DMS53 treated with DMSO at 0.1 percent for 48 hours (cell line): Measurements from ENCODE around the gene SREK1.
"Not testable (repeated sequence)": the region's sequence is repeated elsewhere in the genome, so short reads cannot be mapped to it uniquely, and the experiment has no call there.

Experiments
- DNase-seq: peaks from one replicate; lab custom pipeline; 2025; ENCODE audit not compliant: unreplicated experiment; lab: John Stamatoyannopoulos, UW

The SREK1 gene, protein sequence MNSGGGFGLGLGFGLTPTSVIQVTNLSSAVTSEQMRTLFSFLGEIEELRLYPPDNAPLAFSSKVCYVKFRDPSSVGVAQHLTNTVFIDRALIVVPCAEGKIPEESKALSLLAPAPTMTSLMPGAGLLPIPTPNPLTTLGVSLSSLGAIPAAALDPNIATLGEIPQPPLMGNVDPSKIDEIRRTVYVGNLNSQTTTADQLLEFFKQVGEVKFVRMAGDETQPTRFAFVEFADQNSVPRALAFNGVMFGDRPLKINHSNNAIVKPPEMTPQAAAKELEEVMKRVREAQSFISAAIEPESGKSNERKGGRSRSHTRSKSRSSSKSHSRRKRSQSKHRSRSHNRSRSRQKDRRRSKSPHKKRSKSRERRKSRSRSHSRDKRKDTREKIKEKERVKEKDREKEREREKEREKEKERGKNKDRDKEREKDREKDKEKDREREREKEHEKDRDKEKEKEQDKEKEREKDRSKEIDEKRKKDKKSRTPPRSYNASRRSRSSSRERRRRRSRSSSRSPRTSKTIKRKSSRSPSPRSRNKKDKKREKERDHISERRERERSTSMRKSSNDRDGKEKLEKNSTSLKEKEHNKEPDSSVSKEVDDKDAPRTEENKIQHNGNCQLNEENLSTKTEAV

DNA sequence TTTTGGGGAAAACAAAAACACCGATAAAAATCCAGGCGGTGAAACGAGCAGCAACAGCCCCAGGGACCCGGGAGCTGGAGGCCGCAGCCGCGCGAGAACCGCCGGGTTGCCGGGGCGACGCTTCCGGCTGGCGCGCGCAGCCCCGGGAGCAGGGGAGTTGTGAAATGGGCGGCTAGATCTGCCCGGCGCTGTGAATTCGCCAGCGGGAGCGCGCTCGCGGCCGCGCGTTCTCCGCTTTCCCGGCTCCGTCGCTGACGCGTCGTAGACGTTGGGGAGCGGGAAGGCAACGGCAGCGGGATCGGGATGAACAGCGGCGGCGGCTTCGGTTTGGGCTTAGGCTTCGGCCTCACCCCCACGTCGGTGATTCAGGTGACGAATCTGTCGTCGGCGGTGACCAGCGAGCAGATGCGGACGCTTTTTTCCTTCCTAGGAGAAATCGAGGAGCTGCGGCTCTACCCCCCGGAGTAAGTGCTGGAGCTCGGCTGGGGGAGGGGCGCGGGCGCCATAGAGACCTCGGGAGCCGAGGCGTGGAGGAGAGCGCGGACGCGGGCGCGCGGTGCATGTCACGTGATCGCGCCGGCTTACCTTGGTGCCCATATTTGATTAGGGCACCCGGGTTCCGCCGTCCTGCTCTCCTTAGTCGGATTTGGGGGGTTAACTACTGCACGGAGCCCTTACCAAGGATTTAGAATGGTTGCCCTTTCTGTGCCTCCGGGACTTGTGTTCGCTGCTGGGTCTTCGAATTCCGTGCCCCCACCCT, at the start of gene SREK1:
TSS of gene SREK1 (plus strand) at position 227 of the 760 bp plus-strand sequence. CDS start at position 304, 77 bp downstream.
- peak; percentile 88 for DNase-seq

DNA sequence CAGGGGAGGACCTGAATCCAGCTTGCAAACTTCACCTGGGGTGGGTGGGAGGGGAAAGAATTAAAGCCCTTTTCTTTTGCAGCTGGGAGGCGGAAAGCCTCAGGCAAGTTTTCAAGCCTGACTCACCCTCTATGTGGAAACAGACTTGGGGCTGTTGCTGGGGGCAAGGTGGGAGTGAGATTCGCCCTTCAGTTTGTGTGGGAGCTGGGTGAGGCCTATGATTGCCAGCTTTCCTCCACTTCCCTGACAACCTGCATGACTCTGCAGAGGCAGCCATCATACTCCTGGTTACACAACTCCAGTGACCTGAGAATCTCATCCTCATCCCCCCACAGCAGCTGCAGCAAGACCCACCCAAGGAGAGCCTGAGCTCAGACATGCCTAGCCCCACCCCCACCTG, 43.2 kb upstream of the SREK1 start:
- DNase-seq = no peak

DNA sequence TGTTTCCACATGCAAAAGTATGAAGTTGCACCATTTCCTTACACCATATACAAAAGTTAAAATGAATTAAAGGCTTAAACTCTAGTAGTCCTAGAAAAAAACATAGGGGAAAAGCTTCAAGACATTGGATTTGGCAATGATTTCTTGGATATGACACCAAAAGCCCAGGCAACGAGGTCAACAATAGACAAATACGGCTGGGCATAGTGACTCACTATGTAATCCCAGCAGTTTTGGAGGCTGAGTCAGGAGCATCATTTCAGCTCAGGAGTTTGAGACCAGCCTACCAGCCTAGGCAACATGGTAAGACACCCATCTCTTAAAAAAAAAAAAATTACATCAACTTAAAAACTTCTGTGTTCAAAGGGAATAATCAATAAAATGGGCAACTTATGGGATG, 30.9 kb upstream of the SREK1 start:
- no peak for DNase-seq

DNA sequence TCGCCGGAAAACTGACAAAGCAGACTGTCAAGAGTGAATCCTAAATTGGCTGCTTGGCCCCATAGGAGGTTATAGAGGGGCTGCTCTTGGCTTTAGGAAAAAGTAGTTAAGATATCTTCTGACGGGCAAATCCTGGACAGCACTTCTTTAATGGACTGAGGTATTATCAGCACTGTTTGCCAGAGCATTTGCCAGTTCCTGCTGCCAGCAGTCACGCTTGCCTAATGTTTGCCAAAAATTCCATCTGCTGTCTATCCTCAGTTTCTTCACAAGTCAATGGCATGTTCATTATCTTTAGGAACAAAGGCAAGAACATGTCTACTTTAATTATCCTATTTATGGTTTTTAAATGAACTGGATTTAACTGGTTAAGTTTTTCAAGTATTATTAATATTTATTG, 25.8 kb upstream of the SREK1 start:
- DNase-seq = no peak

DNA sequence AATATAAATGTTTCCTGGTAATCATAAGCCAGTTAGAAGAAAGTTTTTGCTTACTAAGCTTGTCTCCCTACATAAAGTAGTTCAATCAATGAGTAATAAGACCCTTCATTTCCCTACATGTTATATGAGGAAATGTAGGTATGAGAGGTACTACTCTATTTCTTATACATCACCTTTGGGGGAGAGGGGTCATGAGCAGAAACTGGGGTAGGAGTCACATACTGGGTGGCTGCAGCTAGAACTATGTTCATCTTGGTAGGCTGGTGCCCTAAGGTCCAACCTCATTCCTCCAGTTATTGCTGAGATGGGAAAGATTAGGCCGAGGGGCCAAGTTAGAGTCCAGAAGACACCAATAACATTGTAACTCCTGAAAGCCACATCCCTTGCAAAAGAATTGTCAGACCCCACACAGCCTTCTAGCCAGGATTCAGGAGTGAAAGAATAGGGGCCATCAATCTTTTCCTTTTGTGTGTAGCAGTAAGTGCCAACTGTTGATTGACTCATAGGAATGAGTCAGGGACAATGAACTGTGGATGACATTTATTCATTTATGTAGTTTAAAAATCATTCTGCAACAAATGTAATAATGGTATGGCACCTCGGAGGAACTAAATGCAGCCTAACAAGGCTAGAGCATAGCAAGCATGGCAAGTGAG, 21.6 kb upstream of the SREK1 start:
- no peak for DNase-seq

DNA sequence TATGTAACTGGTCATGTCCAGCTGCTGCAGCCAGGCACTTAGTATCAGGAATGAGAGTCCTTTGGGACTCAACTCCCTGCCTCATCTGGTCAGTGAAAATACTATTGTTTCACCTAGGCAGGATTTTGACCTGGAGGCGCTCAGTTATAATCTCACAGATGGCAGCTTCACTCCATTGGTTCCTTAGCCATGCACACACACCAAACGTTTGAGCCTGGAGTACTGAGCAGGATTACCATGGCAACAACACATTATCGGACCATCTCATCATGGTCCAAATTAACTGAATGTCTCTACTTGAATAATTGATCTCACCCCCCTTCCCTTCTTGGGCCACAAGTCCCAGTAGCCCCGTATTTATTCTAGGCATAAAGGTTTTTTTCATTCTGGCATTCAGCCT, 15.0 kb upstream of the SREK1 start:
- no peak for DNase-seq

DNA sequence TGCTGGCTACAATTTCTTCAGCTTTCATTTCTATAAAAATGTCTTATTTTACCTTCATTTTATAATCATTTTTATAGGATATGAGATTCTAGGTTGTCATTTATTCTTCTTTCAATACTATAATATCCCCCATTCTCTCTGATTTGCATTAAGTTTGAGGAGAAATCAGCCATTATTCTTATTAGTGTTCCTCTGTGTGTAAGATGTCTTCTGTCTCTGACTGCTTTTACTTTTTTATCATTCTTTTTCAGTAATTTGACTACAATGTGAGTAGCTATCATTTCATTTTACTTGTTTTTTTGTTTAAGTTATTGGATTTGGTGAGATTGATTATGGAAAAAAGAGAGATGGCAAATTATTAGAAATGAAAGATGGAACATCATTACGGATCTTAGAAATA, 13.6 kb upstream of the SREK1 start:
- DNase-seq = no peak

DNA sequence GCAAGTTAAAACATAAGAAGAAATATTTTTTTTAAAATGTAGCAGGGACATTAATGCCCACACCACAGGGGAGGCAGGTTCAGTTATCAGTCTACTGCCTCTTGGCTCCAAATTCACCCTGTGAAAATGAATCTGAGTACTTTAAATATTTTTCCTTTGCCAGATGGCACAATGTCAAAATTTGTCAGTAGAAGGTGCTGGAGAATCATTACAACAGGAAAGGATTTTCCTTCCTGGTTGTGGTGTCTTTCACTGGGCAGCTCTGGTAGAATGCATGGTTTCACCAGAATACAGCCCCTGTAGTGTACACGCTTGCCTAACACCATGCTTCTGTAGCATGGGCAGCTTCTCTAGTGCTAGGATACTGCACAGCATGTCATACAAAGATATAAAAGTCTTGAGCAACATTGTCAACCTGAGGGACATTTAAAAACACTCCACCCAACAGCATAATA, 9.7 kb upstream of the SREK1 start:
- no peak for DNase-seq

DNA sequence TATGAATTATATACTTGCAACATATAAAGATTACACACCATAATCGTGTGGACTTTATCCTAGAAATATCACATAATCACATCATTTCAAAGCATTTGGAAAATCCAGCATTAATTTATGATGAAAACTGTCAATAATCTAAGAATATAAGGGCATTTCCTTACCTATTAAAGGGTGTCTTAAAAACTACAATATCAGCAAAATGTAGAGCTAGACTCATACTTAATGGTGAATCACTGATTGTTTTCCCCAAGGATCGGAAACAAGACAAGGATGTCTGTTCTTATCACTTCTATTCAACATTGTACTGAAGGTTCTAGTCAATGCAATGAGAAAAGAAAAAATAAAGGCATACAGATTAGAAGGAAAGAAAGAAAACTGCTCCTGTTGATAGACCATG, 8.0 kb upstream of the SREK1 start:
- no peak for DNase-seq

DNA sequence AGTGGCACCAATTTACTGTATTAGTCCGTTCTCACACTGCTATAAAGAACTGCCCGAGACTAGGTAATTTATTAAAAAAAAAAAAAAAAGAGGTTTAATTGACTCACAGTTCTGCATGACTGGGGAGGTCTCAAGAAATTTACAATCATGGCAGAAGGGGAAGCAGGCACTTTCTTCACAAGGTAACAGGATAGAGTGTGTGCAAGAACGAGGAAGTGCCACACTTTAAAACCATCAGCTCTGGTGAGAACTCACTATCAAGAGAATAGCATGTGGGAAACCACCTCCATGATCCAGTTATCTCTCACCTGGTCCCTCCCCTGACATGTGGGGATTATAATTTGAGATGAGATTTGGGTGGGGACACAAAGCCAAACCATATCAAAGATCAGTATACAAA, 7.2 kb upstream of the SREK1 start:
- not testable (repeated sequence) for DNase-seq

DNA sequence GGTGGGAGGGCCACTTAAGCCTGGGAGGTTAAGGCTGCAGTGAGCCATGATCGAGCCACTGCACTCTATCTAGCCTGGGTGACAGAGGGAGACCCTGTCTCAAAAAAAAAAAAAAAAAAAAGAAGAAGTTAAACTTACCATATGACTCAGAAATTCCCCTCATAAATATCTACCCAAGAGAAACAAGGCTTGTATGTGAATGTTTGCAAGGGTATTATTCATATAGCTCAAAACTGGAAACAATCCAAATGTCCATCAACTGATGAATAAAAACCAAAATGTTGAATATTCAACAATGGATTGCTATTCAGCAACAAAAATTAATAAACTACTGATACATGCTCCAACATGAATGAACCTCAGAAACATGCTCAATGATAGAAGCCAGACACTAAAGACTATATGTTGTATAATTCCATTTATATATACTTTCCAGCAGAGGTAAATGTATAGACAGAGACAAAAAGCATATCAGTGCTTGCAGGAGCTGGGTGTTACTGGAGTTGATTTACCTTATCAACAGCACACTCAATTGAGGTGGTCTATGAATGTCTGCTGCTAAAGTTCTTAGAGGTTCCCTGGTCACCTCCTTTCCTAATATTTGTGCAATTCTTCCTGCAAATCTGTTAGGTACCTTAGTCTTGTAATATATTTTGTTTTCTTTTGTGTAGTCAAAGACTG, 5.3 kb upstream of the SREK1 start:
- DNase-seq = no peak

DNA sequence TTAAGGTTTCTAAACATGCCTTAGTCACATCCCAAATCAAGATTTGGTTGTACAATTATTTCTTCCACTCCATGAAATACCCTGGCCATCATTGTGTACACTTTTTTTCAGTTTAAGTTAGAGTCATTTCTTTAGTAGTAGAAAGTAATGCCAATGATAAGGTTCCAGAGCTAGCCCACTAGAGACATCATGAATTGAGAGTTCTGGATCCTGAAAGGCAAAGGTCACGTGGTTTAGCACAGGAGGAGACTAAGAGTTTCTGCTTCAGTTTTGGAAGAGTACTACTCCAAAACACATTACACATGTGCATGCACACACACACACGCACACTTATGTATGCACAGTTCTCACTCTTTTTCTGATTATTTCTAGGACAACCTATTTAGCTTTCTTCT, 4.8 kb upstream of the SREK1 start:
- DNase-seq = no peak

DNA sequence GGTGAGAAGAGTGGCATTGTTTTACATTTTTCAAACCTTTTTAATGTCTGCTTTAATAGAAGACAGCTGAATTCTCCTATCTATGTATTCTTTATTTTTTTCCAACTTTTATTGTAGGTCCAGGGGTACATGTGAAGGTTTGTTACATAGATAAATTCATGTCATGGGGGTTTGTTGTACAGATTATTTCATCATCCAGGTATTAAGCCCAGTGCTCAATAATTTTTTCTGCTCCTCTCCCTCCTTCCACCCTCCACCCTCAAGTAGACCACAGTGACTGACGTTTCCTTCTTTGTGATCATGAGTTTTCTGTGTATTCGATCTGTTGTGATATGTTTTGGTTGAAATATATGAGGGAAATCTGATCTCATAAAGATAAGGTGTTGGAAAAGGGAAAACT, 1.7 kb upstream of the SREK1 start:
- DNase-seq = no peak

DNA sequence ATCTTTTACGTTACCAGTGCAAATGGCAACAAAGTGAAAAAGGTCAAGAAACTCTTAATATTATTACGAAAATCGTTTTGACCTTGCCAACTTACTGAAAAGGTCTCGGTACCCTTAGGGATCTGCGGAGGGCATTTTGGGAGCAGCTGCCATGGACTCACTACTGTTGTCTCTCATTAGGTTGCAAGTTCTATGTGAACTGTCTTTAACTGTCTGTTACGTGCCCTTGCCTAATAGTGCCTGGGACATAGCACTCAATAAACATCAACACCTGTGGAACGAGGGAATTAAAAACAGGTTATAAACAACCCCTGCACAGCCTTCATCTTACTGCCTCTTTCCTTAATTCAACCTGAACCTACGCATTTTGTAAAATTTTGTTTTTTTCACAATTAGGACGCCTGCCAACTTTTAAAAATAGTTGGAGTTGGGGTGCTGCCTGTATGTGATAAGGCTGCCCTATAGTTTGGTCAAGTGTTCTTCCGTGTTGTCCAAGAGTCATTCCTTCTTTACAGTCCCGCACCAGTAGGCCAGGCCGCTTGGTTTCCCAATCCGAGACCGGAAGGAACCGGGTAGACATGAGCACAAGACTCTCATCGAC, 527 bp upstream of the SREK1 start:
- DNase-seq = peak; percentile 45

DNA sequence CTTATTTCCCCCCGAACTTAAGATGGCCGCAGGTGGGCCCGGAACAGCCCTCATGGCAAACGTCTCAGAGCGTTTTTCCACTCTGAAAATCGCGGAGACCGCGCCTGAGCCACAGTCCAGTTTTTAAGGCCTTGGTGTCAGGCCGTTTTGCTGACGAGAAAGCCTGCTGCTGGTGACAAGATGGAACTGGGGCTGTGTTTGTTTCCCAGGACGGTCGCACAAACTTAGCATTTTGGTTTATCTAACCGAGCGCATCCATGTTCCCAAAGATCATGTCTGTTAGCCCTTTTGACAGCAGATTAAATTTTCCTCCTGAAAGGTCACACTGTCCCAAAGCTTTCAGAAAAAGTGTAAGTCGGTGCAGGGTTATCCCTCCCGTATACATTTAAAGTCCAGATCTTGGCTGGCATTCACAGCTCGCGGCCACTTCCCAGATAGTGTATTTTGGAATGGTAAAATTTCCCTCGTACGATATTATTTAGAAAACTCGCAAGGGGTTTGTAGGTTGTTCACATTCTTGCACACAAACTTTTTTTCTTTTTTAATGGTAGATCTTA, 812 bp downstream of the SREK1 start:
- DNase-seq = peak; percentile 35

DNA sequence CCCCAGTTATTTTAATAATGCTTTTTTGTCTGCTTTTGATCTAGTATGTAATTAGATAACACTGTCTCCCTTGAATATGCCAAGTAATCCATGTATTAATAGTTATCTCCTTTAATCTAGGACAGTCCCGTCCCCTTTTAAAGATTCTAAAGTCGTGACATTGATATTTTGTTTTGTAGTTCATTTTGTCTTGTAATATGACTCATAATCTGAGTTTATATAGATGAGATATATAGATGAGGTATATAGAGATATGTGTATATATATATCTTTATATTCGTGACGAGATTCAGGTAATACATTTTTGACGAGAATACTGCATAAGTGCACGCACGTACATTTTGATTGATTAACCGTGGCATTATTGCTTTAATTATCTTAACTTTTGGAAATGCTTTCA, 1.6 kb downstream of the SREK1 start:
- DNase-seq = no peak

DNA sequence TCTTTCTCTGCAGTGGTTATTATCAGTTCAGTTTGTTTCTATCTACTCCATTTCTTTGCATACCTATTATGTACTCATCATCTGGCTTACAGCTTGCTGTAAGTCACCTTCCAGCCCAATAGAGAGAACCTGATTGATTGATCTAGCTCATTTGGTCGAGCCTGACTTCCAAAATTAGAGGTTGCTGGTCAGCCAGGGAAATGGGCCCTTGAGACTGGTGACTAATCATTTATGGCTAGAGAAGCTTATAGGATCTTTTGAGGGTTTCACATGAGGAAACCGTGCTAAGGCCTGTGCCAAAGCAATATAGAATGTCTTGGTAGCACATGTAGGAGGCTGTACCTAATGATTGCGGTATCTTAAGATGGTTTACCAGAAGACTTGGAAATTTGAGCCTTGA, 5.8 kb downstream of the SREK1 start:
- no peak for DNase-seq

DNA sequence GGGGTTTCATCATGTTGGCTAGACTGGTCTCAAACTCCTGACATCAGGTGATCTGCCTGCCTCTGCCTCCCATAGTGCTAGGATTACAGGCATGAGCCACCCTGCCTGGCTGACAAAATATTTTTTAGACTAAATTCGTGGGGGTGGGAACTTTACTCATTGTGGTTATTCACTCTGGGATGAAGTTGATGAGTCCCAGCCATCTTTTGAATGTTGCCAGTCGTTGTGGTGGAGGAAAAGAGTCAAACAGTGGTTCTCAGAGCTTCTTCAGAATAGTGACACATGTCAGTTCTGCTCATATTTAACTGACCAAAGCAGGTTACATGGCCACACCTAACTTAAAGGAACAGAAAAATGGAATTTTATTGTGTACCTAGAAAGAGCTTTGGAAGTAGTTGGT, 6.9 kb downstream of the SREK1 start:
- no peak for DNase-seq

DNA sequence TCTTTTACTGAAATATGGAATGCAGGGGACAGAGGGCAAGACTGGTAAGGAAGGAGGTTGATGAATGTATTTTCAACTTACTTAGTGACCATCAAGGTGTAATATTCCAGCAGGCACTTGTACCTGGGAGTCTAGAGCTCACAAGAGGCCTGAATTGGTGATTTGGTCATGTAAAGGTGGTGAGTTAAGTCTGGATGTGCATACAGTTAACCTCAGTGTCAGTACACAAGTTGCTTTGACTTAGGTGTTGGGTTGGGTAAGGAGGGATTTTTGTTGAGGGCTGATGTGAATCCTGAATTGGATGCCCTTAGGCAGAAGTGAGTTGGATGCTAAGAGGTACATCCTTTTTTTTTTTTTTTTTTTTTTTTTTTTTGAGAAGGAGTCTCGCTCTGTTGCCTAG, 7.4 kb downstream of the SREK1 start:
- no peak for DNase-seq

DNA sequence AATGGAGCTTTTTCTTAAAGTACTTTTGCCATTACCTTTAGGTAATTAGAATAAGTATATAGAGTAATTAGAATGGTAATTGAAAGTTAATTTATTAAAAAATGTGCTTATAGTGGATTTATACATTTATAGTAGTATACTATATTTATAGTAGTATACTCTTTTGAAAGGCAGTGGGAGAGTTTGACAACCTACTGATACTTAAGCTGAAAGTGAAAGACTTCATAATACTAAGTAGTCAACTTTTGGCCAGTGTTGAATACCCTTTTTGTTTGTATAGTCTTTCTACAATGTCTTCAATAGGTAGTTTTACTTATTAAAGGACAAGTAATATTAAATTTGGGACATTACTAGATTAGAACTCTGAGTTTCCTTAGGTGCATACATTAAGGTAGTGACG, 12.9 kb downstream of the SREK1 start:
- DNase-seq = no peak
